Adrenal gland (tissue), 12 donors: ENCODE results near the gene NISCH. TPM values are rescaled to one million over a fixed set of nuclear protein-coding genes. Genes with fewer than 3 reads are reported as not detected.

Experiments
- DNase-seq, 7 donors: peaks; one replicate each; pipeline ENCODE4 v3.0.0-alpha.2; 2019 to 2020
- H3K27ac ChIP-seq, 5 donors: fragments of 200-600 bp; sonication (generic) in 4 of 5; 1 replicate in 3 of 5; 2 replicates in 2 of 5; pipeline versions ENCODE4 v1.5.1 to v1.8.0; 2016 to 2020; ENCODE audit warnings: mild to moderate bottlenecking in 1 of 5
- H3K27me3 ChIP-seq: fragments of 200-600 bp; 2 replicates; pipeline ENCODE4 v1.8.0; 2021
- H3K36me3 ChIP-seq, 2 donors: fragments of 200-600 bp; replicated peaks in 1 of 2; 1 replicate in 1 of 2; 2 replicates in 1 of 2; pipeline versions ENCODE4 v1.5.1 to v1.8.0; 2018 to 2022
- H3K4me1 ChIP-seq, 2 donors: fragments of 200-600 bp; replicated peaks in 1 of 2; 1 replicate in 1 of 2; 2 replicates in 1 of 2; pipeline versions ENCODE4 v1.5.1 to v1.8.0; 2018 to 2021
- H3K4me3 ChIP-seq, 4 donors: fragments of 200-600 bp; sonication (generic) in 3 of 4; one replicate each; pipeline ENCODE4 v1.5.1; 2016 to 2018
- H3K9me3 ChIP-seq, 3 donors: fragments of 200-600 bp; sonication (generic) in 1 of 3; replicated peaks in 1 of 3; 1 replicate in 2 of 3; 2 replicates in 1 of 3; pipeline versions ENCODE4 v1.5.1 to v1.8.0; 2016 to 2021
- CTCF ChIP-seq, 6 experiments: fragments of 450-650 bp in 4 of 6; fragments of 200-600 bp in 2 of 6; sonication (generic) in 1 of 6; IDR thresholded peaks; 1 replicate in 5 of 6; 2 replicates in 1 of 6; pipeline versions ENCODE4 v1.5.1 to v1.8.0; 2016 to 2021; ENCODE audit warnings: antibody characterized with exemption in 6 of 6, mild to moderate bottlenecking in 2 of 6, moderate library complexity in 1 of 6
- POLR2A ChIP-seq, 2 donors: fragments of 450-650 bp; IDR thresholded peaks; one replicate each; pipeline ENCODE4 v1.6.1; 2017; ENCODE audit warnings: antibody characterized with exemption in 2 of 2, mild to moderate bottlenecking in 2 of 2, moderate library complexity in 1 of 2
- WGBS, 4 donors: extraction: QIAGEN DNeasy Blood & Tissue Kit in 2 of 4; methylation state at CpG; one replicate each; pipeline versions ENCODE4 v1.1.5 to v1.1.7; 2013 to 2017; 5-methylcytosine and 5-hydroxymethylcytosine counted together
- intact Hi-C, 2 donors: fragments of 100-400 bp; cut with DNase I; formaldehyde crosslinking; loops; one replicate each; pipeline versions ENCODE4 v1.14.1 to v1.15.0; 2022 to 2023
- polyA plus RNA-seq, 3 donors: library from polyadenylated mRNA; stranded (reverse); fragments of 200-250 nt in 2 of 3; fragments of 350-450 nt in 1 of 3; fragmentation: Illumina TruSeq in 1 of 3; extraction: RNeasy Lipid Tissue Mini Kit (QIAGEN cat#74804) in 1 of 3; gene quantifications; one replicate each; pipeline ENCODE4 v1.2.3, GENCODE V29; 2013 to 2014
- total RNA-seq, 9 donors: library from RNA; depleted of rRNA in 4 of 9; stranded (reverse); fragments of >200 nt in 4 of 9; fragments of 120-200 nt in 1 of 9; fragmentation: NEBNext Ultra II Directional in 1 of 9; extraction: Animal tissue kit (Norgen Biotek cat#: 25700) in 1 of 9; gene quantifications; one replicate each; pipeline versions ENCODE4 v1.1.0 to v1.2.4, GENCODE V29; 2013 to 2023
- donor health status: healthy with polysubstance abuse.
- donor health status: Bipolar disorder and iron deficiency.
- donor health status: DM: yes; HTN: yes; CAD: no.
- donor health status: DM: no; HTN: no; CAD: no.
- donor health status: DM: no; HTN: no; CAD: no.
- donor health status: DM: yes; HTN: yes; CAD: no.

NISCH gene
- total and polyA plus RNA-seq, 12 donors = 39.4 to 186 (median 100) TPM

- TF ChIP-seq CTCF (IDR thresholded peaks at IDR 0.05) (no peak), POLR2A (IDR thresholded peaks at IDR 0.05) (no peak)
Measured at GRCh38 chr3:52520141-52520667, 64.8 kb downstream of the NISCH start.

GRCh38 chr3:52520716-52521487, 65.5 kb downstream of the NISCH start:
- no peak overlapping the region for H3K27ac ChIP-seq
- intact Hi-C loops = loop anchor here in 1 of 2 donors (5.0 kb wide), 1 partner anchor 34 kb away; no protein-coding TSS in a partner anchor
- H3K9me3 ChIP-seq = no peaks in the 10 kb centered on the region
- no peaks in the 10 kb centered on the region for H3K27me3 ChIP-seq
- DNase-seq = no peak
- peaks cover 12 to 18% of the 10 kb centered on the region in 2 donors for H3K4me1 ChIP-seq
- WGBS, 4 donors = 85 to 97% (median 91%) methylated on average over 8 to 20 of the region's 20 CpGs
- peaks cover 0 to 36% of the 10 kb centered on the region in 2 donors for H3K36me3 ChIP-seq
- no peak overlapping the region for H3K4me3 ChIP-seq
- TF ChIP-seq POLR2A (IDR thresholded peaks at IDR 0.05) (no peak), CTCF (IDR thresholded peaks at IDR 0.05) (no peak)

More at GRCh38 chr3:52520141-52520667, 64.8 kb downstream of the NISCH start:
- peaks cover 5 to 11% of the 10 kb centered on the region in 2 donors for H3K4me1 ChIP-seq
- no peak overlapping the region for H3K27ac ChIP-seq
- H3K36me3 ChIP-seq = peaks cover 0 to 36% of the 10 kb centered on the region in 2 donors
- H3K4me3 ChIP-seq = no peak overlapping the region
- intact Hi-C loops = loop anchor here in 1 of 2 donors (5.0 kb wide), 1 partner anchor 33 kb away; no protein-coding TSS in a partner anchor
- H3K9me3 ChIP-seq = no peaks in the 10 kb centered on the region
- no peaks in the 10 kb centered on the region for H3K27me3 ChIP-seq
- 94 to 96% (median 96%) methylated on average over 11 to 14 of the region's 14 CpGs; no CpG with 5 or more reads in 1 of the 4 donors for WGBS, 4 donors
- no peak for DNase-seq

GRCh38 chr3:52521488-52521824, 66.1 kb downstream of the NISCH start:
- WGBS, 4 donors = 93 to 100% (median 93%) methylated on average over 1 to 8 of the region's 8 CpGs; no CpG with 5 or more reads in 1 of the 4 donors
- no peaks in the 10 kb centered on the region for H3K27me3 ChIP-seq
- intact Hi-C loops = loop anchor here in 1 of 2 donors (5.0 kb wide), 1 partner anchor 34 kb away; no protein-coding TSS in a partner anchor
- TF ChIP-seq POLR2A (IDR thresholded peaks at IDR 0.05) = no peak
- no peak for TF ChIP-seq CTCF (IDR thresholded peaks at IDR 0.05)
- H3K4me1 ChIP-seq = peaks cover 12 to 23% of the 10 kb centered on the region in 2 donors
- H3K9me3 ChIP-seq = no peaks in the 10 kb centered on the region
- peaks cover 0 to 36% of the 10 kb centered on the region in 2 donors for H3K36me3 ChIP-seq
- no peak overlapping the region for H3K27ac ChIP-seq
- no peak for DNase-seq
- no peak overlapping the region for H3K4me3 ChIP-seq

GRCh38 chr3:52521881-52522650, 66.7 kb downstream of the NISCH start:
- Histone ChIP-seq H3K27me3 (no peaks in the 10 kb centered on the region), H3K27ac (no peak overlapping the region), H3K9me3 (no peaks in the 10 kb centered on the region), H3K4me3 (no peak overlapping the region), H3K4me1 (peaks cover 17 to 29% of the 10 kb centered on the region in 2 donors), H3K36me3 (peaks cover 0 to 37% of the 10 kb centered on the region in 2 donors)
- intact Hi-C loops = loop anchor here in 1 of 2 donors (5.0 kb wide), 1 partner anchor 35 kb away; no protein-coding TSS in a partner anchor
- TF ChIP-seq POLR2A (IDR thresholded peaks at IDR 0.05) (no peak), CTCF (IDR thresholded peaks at IDR 0.05) (no peak)
- WGBS, 4 donors = 94 to 96% (median 95%) methylated on average over 9 to 33 of the region's 33 CpGs
- DNase-seq = no peak
